ENCODE results near the gene EXO5.
A peak's percentile ranks its signal among the peaks of the same experiment; 100 is the strongest.
"Not testable (repeated sequence)": the region's sequence is repeated elsewhere in the genome, so short reads cannot be mapped to it uniquely, and the experiment has no call there.

EXO5 gene

GRCh38 chr1:40478276-40478675 lies 30.3 kb upstream of the EXO5 start:
- TF ChIP-seq, protein P1, sequence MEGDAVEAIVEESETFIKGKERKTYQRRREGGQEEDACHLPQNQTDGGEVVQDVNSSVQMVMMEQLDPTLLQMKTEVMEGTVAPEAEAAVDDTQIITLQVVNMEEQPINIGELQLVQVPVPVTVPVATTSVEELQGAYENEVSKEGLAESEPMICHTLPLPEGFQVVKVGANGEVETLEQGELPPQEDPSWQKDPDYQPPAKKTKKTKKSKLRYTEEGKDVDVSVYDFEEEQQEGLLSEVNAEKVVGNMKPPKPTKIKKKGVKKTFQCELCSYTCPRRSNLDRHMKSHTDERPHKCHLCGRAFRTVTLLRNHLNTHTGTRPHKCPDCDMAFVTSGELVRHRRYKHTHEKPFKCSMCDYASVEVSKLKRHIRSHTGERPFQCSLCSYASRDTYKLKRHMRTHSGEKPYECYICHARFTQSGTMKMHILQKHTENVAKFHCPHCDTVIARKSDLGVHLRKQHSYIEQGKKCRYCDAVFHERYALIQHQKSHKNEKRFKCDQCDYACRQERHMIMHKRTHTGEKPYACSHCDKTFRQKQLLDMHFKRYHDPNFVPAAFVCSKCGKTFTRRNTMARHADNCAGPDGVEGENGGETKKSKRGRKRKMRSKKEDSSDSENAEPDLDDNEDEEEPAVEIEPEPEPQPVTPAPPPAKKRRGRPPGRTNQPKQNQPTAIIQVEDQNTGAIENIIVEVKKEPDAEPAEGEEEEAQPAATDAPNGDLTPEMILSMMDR (IDR thresholded peaks at IDR 0.05; ENCODE audit: low read length, missing control alignments) = no peak
- no peak for DNase-seq (ENCODE audit: low read depth)
- H3K4me3 ChIP-seq (replicated peaks; ENCODE audit: low read depth, low read length) = peak overlapping the region; percentile 78

- DNase-seq (ENCODE audit: low read depth) = no peak
- no peak overlapping the region for H3K4me3 ChIP-seq (replicated peaks; ENCODE audit: low read depth, low read length)
- TF ChIP-seq, protein P1 (IDR thresholded peaks at IDR 0.05; ENCODE audit: low read length, missing control alignments) = no peak
Observed at GRCh38 chr1:40479156-40479555, 29.4 kb upstream of the EXO5 start.

DNA sequence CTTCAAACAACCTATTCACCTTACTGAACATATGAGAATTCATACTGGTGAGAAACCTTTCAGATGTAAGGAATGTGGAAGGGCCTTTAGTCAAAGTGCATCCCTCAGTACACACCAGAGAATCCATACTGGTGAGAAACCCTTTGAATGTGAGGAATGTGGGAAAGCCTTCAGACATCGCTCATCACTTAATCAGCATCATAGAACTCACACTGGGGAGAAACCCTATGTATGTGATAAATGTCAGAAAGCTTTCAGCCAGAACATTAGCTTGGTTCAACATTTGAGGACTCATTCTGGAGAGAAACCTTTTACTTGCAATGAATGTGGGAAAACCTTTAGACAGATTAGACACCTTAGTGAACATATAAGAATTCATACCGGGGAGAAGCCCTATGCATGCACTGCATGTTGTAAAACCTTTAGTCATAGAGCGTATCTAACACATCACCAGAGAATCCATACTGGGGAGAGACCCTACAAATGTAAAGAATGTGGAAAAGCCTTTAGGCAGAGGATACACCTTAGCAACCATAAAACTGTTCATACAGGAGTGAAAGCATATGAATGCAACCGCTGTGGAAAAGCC lies 13.2 kb upstream of the EXO5 start:
- no peak overlapping the region for H3K4me3 ChIP-seq (replicated peaks; ENCODE audit: low read depth, low read length)
- no peak for DNase-seq (ENCODE audit: low read depth)
- TF ChIP-seq, protein P1 (IDR thresholded peaks at IDR 0.05; ENCODE audit: low read length, missing control alignments) = no peak

- DNase-seq (ENCODE audit: low read depth); H3K4me3 ChIP-seq (replicated peaks; ENCODE audit: low read depth, low read length): not testable (repeated sequence)
Observed at GRCh38 chr1:40502651-40503050, 5.9 kb upstream of the EXO5 start.

DNA sequence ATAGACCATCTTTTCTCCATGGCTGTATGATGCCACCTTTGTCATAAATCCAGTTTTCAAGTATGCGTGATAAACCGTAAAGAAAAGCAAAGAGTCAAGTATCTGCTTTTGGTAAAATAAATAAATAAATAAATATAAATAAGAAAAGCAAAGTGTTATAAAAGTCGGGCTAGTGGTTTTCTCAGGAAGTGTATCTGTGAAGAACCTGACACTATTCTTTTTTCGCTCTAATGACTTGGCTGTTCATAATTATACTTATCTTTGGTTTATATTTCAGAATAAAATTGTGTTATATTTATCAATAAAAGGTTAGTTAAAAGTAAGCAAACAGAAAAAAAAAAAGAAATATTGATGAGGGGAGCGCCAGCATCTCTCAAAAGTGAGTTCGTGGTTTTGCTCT lies 594 bp upstream of the EXO5 start:
- no peak for DNase-seq (ENCODE audit: low read depth)
- TF ChIP-seq, protein P1 (IDR thresholded peaks at IDR 0.05; ENCODE audit: low read length, missing control alignments) = no peak
- H3K4me3 ChIP-seq (replicated peaks; ENCODE audit: low read depth, low read length) = peak overlapping the region; percentile 75

DNA sequence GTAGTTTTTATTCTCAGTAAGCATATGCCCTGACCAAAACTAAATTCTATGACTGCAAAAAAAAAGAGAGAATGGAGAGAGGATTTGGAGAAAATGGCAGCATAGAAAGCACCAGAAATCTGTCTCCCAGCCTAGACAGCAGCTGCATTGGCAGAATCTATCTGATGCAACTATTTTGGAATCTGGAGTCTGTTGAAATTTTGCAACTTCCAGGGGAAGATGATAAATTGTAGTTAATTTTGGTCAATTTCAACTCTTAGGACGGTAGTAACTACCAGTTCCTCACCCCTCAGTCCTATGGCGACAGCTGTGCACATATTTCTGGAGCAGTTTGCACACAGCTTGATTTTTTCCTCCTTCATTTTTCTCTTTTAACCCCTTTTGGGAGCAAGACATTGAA lies 10.9 kb downstream of the EXO5 start:
- TF ChIP-seq, protein P1 (IDR thresholded peaks at IDR 0.05; ENCODE audit: low read length, missing control alignments) = no peak
- no peak overlapping the region for H3K4me3 ChIP-seq (replicated peaks; ENCODE audit: low read depth, low read length)
- peak; percentile 7 for DNase-seq (ENCODE audit: low read depth)

GRCh38 chr1:40530735-40531380 lies 22.3 kb downstream of the EXO5 start:
- peak; percentile 67 for DNase-seq (ENCODE audit: low read depth)
- TF ChIP-seq, protein P1 (IDR thresholded peaks at IDR 0.05; ENCODE audit: low read length, missing control alignments) = no peak
- H3K4me3 ChIP-seq (replicated peaks; ENCODE audit: low read depth, low read length) = peak overlapping the region; percentile 92
